GM18498 (cell line): Measurements from ENCODE around the gene PPFIA4.
A peak's percentile ranks its signal among the peaks of the same experiment; 100 is the strongest.
"Not testable (repeated sequence)": the region's sequence is repeated elsewhere in the genome, so short reads cannot be mapped to it uniquely, and the experiment has no call there.

Experiments used
- ATAC-seq: cut with Tn5 transposase; IDR thresholded peaks from one replicate; pipeline ENCODE4 v1.9.1; 2021; ENCODE audit warnings: mild to moderate bottlenecking, moderate library complexity; ENCODE audit not compliant: unreplicated experiment

PPFIA4 gene

DNA sequence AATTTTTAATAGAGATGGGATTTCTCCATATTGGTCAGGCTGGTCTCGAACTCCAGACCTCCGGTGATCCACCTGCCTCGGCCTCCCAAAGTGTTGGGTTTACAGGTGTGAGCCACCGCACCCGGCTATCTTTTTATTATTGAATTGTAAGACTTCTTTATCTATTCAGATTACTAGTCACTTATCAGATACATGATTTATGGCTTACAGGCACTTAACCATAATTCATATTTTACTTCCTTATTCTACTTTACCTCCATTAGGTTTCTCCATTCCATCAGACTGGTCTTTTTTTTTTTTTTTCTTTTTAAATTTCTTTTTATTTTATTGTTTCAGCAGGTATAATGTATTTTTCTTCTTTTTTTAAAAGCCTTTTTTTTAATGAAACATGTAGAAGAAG lies 14.7 kb upstream of the PPFIA4 start:
- no peak for ATAC-seq

DNA sequence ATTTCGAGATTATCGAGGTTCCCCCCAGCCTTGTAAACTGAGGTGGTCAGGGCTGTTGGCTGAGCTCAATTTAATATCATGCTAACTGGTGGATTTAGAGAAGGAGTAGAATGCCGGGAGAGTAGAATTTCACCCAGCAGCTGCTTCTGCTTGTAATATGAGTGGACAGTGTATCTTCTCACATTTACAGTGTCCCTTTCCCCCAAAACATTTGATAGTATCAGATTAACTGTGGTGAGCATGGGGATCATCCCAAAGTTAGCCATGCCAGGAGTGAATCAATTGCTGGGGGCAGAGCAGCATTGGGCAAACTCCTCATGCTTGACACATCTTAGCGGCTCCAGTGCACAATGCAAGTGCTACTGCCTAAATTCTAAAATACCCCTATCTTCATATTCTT lies 9.2 kb upstream of the PPFIA4 start:
- ATAC-seq: no peak

DNA sequence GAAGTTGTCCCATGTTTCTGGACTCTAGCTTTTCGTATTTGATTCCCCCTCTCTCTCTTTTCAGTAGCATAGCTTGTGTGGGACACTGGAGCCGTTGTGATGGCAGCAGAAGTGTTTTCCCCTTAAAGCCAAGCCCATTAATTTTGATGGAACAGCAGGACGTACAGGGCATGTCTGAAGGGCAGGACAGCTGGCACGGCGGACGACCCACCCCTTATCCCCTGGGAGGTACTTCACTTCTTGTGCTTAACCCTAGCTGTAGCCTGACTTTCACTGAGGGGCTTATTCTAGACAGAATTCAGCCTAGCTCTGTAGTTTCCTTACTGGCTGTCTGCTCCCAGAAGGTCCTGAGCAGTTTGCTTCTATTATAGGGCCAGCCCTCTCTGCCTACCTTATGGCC lies 8.6 kb upstream of the PPFIA4 start:
- ATAC-seq: no peak

DNA sequence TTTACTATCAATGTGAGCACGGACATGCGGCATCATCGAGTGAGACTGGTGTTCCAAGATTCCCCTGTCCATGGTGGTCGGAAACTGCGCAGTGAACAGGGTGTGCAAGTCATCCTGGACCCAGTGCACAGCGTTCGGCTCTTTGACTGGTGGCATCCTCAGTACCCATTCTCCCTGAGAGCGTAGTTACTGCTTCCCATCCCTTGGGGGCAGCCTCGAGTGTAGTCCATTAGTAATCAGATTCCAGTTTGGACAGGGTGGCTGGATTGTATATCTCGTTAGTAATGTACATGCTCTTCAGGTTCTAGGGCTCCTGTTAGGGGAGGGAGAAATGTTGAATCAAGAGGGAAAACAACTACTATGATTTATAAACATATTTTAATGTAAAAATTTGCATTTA lies 3.4 kb upstream of the PPFIA4 start:
- ATAC-seq: not testable (repeated sequence)

DNA sequence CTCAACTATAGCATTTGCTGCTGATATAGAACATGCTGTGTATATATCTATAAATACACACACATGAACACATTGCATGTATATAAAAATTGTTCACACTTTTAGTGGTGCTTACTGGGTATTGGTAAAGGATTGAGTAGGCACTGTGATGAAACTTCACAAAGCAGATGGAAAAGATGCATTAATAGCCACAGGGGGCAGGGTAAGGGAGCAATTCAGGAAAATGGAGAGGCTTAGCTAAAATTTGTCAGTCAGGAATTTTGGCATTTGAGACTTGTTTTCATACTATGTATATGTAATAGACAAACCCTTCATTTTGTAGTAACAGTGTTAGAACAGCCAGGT lies 633 bp upstream of the PPFIA4 start:
- no peak for ATAC-seq

DNA sequence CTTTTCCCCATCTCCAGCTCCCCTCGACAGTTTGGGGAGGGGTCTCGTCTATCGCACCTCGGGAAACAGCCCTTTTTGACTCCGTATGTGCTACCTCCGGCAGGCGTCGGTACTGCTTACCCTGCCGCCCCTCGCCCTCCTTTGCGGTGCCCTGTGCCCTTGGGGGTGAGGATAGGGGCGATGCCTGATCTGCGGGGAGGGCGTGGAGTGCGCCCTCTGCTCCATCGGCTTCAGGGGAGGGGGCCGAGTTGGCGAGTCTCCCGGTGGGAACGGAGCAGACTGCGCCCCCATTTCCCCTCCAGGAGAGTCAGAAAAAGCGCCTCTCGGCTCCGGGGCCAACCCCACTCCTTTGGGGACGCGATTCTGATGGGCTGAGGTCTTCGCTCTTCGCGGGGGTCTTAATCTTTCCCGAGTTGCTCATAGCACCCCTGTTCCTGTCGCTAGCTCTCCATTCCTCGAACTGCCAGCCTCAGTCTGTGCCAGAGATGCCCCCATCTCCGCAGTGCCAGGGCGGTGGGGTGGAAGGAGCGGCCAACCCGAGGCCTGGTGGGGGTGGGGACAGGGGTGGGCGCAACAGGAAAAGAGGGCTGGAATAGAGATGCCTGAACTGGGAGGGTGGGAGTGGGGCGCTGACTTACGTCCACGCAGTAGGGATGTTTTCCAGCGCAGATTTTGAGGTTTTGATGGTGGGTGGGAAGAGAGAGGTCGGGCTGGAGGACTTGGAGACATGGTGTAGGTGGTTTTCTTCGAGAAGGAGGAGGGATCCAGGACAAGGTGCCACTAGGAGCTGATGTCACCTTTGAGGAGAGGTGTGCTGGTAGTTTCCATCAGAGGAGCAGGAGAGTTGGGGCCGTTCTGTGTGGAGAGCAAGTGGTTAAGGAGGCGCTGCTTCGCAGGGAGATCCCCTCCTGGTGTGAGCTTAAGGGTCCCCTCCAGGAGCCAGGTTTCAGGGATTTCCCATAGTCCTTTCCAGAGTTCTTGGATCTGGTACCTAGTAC lies 674 bp downstream of the PPFIA4 start:
- no peak for ATAC-seq

DNA sequence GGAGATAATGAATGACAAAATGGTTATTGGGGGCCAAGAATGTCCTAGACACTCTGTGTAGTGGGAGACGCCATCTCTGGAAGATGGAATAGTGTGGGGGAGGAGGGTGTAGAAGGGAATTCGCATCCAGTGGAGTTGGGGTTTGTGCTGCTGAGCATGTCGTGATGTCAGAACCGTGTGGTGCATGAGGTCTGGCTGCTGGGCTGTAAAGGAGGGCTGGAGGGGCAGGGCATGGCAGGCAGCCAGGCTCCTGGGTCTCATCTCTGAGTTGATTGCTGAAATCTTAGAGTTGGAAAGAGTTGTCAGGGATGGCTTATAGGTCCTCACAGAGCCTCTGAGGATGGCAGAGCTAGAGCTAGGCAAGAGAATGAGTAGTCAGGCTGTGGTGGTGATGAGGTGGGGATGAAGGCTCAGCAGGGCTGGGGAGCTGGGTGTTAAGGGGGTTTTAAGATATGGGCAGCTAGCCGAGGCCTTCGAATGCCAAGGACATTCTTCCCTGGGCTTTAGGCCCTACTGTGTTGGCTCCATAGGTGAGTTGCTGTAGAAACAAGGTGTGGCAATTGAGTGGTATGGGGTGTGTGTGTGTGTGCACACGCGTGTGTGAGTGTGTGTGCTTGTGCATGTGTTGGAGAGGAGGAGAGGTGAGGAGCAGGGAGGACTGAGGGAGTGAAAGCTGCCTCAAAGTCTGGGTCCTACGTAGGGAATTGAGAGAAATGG lies 1.9 kb downstream of the PPFIA4 start:
- no peak for ATAC-seq

DNA sequence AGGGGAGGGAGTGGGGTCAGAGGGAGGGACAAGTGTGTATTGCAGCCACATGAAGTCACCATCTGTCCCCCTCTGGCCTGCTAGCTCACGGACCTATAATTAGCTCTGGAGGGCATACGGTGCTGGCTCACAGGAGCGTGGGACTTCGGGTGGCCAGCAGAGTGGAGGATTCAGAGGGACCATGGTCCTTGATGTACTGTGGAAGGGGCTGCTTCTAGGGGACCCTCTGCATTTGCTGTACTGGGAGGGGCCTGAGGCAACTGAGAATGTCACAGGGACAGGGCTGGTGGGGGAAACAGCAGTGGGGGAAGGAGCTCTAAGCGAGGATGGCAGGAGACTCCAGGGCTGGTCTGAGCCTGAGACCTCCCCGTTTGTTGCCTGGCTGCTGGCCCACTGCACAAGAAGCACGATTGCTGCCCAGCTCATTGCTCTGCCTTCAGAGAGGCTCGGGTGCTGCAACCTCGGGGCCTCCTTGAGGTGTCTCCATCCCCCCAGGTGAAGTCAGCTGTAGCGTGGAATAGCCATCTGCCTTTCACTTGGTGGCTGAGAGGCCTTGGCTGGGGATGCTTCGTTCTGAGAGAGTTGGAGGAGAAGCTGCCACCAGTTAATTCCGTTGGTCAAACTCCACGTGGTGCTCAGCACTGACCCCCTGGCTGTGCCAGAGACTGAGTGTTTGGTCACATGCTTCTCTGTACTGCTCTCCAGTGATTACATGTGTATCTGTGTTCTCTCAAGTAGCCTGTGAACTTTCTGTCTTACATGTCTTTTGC lies 2.7 kb downstream of the PPFIA4 start:
- no peak for ATAC-seq

DNA sequence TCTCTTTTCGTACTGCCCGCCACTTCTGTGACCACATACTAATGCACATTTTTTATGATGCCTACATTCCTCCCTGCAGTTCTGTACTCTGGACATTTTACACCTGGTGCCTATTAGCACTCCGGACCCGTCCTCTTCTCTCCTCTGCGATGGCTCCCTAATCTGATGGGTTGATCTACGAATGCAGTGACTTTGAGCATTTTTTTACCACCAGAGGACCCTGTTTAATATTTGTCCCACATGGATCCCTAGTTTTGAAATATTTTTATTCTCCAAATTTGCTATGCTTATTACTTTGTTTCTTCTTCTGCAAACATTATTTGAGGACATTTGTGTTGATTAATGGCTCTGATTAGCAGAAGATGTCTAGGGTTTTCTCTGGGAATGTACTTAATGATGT lies 5.2 kb downstream of the PPFIA4 start:
- ATAC-seq: no peak

DNA sequence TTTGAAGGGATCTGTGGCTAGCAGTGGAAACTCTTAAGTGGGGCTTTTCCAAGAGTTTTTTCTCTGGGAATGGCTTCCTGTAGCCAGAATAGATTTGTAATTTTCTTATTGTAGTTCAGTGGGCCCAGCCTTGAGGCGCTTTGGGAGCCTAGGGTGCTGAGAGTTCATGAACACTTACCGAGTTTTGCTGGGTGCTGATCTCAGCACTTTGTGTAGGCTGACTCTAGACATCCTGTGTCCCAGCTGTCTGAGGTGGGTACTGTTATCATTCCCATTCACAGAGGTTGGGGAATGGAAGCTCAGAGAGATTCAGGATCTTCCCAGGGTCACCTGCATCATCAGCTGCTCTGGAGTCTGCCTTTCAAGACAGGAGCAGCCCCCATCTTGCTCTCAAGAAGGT lies 7.0 kb downstream of the PPFIA4 start:
- no peak for ATAC-seq

DNA sequence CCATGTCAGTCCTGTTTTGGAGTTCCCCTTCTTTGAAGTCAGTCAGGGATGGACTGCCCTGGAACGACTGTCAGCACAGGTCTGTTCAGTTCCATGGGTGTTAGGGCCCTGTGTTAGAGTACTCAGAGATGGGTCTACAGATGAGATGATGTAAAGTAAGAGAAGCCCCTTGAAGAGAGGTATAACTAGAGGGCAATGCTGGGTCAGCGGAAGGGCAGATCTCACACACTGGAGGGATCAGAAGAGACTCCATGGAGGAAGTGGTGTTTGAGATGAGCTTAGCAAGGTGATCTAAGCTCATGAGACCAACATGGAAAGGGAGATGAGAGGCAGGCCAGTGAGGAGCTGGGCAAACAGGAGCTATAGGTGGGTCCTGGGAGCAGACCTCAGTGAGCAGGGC lies 7.6 kb downstream of the PPFIA4 start:
- ATAC-seq: no peak

DNA sequence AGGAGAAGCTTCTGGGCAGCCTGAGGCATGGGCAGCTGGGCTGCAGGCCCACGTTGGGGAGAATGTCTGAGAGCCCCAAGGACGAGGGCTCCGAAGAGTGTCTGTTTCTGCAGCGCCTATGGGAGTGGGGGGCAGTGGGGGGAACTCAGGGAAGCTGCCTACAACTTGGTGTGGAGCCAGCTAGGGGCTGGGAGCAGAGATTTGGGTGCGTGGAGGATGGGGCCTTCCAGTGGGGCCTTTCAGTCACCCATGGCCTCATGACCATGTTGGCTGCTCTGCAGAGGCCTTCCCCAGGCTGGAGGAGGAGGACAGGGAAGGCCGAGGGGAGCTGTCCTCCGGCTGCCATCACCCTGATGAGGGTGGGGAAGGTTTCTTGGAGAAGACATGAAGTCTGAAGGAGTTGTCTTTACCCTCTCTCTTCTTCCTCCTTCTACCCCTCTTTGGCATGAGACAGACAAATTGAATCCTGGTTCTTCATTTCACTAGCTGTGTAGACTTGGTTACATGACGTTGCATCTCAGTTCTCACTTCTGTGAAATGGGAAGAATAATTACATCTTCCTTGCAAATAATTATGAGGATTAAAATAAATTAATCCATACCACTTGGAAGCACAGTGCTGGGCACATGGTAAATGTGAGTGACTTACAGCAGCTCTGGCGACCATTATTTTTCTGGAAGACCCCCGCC lies 8.3 kb downstream of the PPFIA4 start:
- no peak for ATAC-seq

DNA sequence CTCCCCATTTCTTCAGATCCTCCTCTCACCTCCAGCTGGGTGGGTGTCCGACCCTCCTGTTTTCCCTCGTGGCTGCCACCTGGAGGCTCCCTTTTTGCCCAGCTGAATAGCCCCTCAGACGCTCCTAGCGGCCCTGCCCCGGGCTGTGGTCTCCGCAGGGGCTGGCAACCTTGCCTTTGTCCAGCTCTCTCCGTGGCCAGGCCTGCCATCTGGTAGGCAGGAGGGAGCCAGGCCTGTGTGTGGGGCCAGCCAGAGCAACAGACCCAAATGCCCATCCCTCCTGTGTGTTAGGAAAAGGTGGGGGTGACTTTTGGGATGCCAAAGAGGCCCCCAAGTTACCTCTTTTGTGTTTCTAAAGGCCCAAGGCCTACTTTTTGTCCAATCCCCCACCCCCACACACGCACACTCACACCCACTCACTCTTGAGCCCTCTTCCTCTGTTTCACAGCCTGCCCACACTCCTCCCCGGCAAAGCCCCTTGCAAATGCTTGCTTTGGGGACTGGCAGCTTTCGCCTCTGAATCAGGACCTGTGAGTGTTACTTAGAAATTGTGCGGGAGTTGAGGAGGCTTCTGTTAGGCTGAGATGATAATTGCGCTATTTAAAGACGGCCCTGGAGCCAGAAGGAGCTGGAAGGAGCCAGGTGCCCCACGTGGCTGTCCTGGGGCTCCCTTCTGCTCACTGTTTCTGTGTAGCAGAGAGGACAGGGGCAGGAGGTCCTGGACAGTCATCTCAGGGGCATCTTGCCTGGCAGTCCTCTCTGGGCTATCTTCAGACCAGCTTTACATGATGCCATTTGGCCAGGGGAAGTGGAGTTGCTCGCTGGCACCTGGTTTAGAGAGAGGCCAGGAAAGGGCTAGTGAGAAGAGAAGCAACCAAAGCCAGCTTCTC lies 9.1 kb downstream of the PPFIA4 start:
- no peak for ATAC-seq

DNA sequence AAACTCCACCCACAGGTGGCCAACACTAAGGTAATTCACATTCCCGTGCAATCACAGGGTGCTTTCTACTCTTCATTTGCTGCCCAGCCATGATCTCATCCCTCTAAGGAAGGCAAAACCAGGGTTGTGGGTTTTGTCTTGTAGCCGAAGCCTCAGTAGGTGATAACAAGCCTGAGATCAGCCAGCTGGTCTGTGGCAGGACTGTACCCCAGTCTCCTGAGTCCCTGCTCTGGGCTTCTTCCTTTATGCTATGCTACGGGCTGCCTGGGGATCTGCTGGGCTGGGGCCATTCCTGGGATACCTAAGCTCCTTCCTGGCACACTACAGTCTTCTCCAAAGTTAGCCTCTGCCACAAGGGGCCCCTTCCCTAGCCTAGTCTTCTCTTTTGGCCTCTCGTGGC lies 9.8 kb downstream of the PPFIA4 start:
- no peak for ATAC-seq

DNA sequence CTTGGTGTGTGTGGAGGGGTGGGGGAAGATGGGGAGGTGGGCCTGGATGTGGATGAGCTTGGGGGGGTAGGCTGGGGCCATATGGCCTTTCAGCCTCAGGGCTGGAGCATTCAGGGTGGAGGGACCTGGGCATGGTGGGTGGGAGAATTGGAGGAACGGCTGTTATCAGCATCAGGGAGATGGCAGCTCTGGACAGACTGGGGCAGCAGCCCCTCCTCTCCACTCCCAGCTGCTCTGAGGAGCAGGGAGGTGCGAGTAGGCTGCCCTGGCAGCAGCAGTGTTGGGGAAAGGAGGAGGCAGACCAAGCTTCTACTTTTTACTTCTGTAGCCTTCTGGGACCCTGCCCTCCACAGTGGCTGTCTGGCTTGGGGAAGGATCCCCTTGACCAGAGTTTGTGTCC lies 10.2 kb downstream of the PPFIA4 start:
- no peak for ATAC-seq

DNA sequence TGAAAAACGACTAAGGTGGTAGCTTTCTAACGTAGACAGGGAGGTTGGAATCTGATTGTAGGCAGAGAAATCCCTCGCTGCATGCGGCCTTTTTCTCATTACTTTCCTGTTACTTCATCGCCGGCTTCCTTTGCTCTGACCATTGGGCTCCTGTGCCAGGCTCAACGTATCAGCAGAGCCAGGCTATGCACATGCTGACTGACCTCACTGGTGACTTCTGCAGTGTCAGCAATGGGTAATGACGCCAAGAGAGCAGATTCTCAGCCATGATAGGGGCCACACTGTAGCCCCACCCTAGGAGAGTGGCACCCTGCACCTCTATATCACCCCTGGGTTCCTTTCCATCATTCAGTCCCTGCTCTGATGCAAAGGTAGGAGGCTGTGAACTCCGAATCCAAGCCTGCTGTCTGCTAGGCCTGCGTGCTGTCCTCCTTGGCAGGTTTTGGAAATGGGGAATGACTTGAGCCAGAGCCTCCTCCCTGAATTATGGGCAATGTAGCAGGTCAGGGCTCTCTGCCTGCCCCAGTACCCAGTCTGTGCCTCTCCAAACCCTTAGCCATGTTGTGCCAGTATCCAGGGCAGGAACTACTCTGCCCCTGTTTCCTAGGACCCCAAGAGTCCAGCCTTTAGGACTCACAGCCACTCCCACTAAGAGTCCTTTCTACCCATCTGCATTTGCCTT lies 11.4 kb downstream of the PPFIA4 start:
- no peak for ATAC-seq

DNA sequence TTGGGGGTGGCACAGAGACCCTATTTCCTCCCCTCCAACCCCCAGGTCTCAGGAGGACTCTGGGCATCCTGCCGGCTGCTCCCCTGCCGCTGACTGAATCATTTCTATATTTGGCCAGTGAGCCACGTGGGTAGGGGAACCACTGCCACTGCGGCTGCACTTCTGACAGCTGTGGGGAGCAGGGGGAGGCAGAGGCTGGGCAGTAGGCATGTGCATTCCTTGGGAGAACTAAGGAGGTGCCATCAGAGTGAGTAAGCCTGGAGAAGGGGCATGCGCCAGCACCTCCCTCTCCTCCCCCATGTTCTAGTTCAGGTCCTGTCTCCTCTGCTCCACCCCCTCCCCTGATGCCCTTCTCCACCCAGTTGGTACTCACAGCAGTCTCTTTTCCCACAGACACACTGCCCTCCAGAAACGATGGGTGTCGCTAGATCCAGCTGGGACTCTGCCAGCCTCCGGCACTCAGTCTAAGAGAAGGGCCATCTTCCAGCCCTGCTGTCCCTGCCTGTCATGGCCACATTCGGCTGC lies 12.0 kb downstream of the PPFIA4 start:
- peak; percentile 56 for ATAC-seq

DNA sequence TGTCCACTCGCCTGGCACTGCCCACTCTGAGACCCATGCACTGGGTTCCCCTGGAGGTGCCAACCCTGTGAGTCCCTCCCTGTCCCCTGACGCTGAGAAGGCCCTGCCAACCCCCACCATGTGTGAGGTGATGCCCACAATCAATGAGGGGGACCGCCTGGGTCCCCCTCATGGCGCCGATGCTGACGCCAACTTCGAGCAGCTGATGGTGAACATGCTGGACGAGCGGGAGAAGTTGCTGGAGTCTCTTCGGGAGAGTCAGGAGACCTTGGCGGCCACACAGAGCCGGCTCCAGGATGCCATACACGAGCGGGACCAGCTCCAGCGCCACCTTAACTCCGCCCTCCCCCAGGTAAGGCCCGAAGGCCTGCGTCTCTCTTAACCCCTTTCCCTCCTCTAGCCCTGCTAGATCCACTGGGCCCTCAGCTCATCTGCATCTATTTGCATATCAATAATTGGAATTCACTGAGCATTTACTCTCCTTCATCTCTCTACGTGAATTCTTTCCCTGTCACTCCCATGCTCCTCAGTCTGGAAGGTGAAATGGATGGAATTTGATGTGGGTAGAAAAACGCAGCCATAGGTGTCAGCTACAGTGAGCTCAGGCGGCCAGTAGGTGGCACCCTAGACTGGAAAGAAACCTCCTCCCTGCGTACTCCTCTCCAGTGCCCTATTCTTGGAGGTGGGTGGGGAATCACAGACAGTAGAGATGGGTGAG lies 12.8 kb downstream of the PPFIA4 start:
- ATAC-seq: peak; percentile 55
